ENCODE data around the gene HAGH.

Gene HAGH

DNA sequence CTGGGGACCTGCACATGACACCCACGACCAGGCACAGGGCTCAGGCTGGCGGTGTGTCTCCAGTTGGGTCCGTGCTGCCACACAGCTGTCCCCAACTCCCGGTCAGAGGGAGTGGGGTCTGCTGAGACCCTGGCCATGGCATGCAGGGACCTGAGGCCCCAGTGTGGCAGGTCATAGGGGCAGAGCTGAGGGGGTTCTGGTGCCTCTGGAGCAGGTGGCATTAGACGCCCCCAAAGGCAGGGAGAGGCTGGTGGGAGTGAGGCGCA is 39.6 kb downstream of the HAGH start:
- no peak overlapping the region for H3K9ac ChIP-seq (ENCODE audit: low read depth in 1 of 2, low read length in 2 of 2)
- H3K27me3 ChIP-seq (ENCODE audit: control insufficient read depth in 1 of 2, insufficient read depth in 2 of 2, low read length in 2 of 2) = no peaks in the 10 kb centered on the region
- H3K4me3 ChIP-seq (ENCODE audit: low read depth in 1 of 2, low read length in 2 of 2) = no peak overlapping the region
- peaks cover 4 to 36% of the 10 kb centered on the region in 2 donors for H3K36me3 ChIP-seq (ENCODE audit: control insufficient read depth in 1 of 2, insufficient read depth in 2 of 2, low read length in 2 of 2)
- H3K9me3 ChIP-seq (ENCODE audit: control insufficient read depth in 1 of 2, low read length in 2 of 2) = no peaks in the 10 kb centered on the region
- H3K27ac ChIP-seq (ENCODE audit: low read depth, low read length) = no peak overlapping the region
- peaks cover 0 to 9% of the 10 kb centered on the region in 2 donors for H3K4me1 ChIP-seq (ENCODE audit: control insufficient read depth in 1 of 2, insufficient read depth in 2 of 2, low read length in 2 of 2)

DNA sequence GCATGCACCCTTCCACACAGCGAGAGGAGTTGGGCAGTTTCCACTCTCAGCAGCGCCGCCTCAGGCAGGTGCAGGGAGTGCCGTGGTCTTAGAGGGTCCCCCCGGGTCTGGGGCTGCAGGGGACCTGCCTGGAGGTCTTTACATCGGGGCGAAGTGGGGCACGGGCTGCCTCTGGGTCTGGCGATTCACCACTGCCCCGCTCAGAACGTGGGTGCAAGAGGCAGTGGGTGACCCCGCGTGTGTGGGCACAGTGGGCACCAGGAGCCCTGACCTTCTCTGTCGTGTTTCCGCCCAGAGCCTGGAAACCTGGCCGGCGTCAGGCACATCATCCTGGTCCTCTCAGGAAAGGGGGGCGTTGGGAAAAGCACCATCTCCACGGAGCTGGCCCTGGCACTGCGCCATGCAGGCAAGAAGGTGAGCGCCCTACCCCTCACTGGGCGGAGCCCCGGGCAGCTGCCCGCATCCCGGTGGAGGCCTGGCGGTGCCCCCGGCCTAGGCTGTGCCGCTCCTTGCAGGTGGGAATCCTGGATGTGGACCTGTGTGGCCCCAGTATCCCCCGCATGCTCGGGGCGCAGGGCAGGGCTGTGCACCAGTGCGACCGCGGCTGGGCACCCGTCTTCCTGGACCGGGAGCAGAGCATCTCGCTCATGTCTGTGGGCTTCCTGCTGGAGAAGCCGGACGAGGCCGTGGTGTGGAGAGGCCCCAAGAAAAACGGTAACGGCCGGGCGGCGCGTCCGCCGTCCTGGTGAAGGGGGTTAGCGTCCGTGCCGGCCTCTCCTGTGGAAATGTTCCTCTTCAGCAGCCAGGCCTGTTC is 40.2 kb downstream of the HAGH start:
- H3K9me3 ChIP-seq (ENCODE audit: control insufficient read depth in 1 of 2, low read length in 2 of 2) = no peaks in the 10 kb centered on the region
- no peak overlapping the region for H3K9ac ChIP-seq (ENCODE audit: low read depth in 1 of 2, low read length in 2 of 2)
- H3K27me3 ChIP-seq (ENCODE audit: control insufficient read depth in 1 of 2, insufficient read depth in 2 of 2, low read length in 2 of 2) = no peaks in the 10 kb centered on the region
- no peak overlapping the region for H3K4me3 ChIP-seq (ENCODE audit: low read depth in 1 of 2, low read length in 2 of 2)
- peaks cover 2 to 14% of the 10 kb centered on the region in 2 donors for H3K4me1 ChIP-seq (ENCODE audit: control insufficient read depth in 1 of 2, insufficient read depth in 2 of 2, low read length in 2 of 2)
- H3K27ac ChIP-seq (ENCODE audit: low read depth, low read length) = no peak overlapping the region
- H3K36me3 ChIP-seq (ENCODE audit: control insufficient read depth in 1 of 2, insufficient read depth in 2 of 2, low read length in 2 of 2) = peaks cover 4 to 36% of the 10 kb centered on the region in 2 donors

GRCh38 chr16:1785846-1786170 is 40.8 kb downstream of the HAGH start:
- H3K27me3 ChIP-seq (ENCODE audit: control insufficient read depth in 1 of 2, insufficient read depth in 2 of 2, low read length in 2 of 2) = no peaks in the 10 kb centered on the region
- H3K4me3 ChIP-seq (ENCODE audit: low read depth in 1 of 2, low read length in 2 of 2) = no peak overlapping the region
- H3K9me3 ChIP-seq (ENCODE audit: control insufficient read depth in 1 of 2, low read length in 2 of 2) = no peaks in the 10 kb centered on the region
- no peak overlapping the region for H3K27ac ChIP-seq (ENCODE audit: low read depth, low read length)
- H3K36me3 ChIP-seq (ENCODE audit: control insufficient read depth in 1 of 2, insufficient read depth in 2 of 2, low read length in 2 of 2) = peaks cover 4 to 40% of the 10 kb centered on the region in 2 donors
- peaks cover 8 to 20% of the 10 kb centered on the region in 2 donors for H3K4me1 ChIP-seq (ENCODE audit: control insufficient read depth in 1 of 2, insufficient read depth in 2 of 2, low read length in 2 of 2)
- no peak overlapping the region for H3K9ac ChIP-seq (ENCODE audit: low read depth in 1 of 2, low read length in 2 of 2)

DNA sequence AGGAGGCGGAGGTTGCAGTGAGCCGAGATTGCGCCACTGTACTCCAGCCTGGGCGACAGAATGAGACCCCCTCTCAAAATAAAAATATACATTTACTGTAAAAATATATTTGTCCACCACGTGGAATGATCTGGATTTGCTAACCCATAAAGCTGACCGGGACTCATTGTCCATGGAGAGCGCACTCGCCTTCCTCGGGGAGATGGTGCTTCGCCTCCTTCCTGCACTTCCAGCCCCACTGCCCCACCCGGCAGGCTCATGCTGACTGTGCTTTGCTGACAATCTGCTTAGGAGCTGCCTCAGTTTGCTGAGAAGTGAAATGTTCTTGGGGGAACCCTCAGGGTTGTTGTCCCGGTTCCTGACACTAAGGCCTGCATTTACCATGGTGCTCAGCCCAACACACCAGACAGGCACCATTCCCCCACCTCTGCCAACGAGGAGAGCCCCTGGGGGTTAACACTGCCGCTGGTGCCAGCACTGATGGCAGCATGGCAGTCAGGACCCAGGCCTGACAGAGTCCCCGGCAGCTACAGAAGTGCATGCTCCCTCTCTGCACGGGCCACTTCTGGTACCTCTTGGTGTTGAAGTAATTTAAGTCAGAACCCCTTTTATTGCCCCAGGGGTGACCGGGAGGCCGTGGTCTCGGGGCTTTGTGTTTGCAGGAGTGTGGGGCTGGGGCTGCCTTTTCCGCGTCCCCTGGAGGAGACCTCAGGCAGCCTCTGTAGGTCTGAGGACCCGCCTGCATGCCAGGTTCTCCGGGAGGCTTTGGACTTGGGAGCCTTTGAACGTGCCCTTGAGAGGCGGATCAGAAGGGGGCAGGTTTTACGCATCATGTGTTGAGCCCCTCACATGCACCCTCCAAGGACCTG is 41.4 kb downstream of the HAGH start:
- Histone ChIP-seq H3K4me1 (ENCODE audit: control insufficient read depth in 1 of 2, insufficient read depth in 2 of 2, low read length in 2 of 2) (peaks cover 8 to 23% of the 10 kb centered on the region in 2 donors), H3K27me3 (ENCODE audit: control insufficient read depth in 1 of 2, insufficient read depth in 2 of 2, low read length in 2 of 2) (no peaks in the 10 kb centered on the region), H3K9me3 (ENCODE audit: control insufficient read depth in 1 of 2, low read length in 2 of 2) (no peaks in the 10 kb centered on the region), H3K36me3 (ENCODE audit: control insufficient read depth in 1 of 2, insufficient read depth in 2 of 2, low read length in 2 of 2) (peaks cover 4 to 43% of the 10 kb centered on the region in 2 donors), H3K9ac (ENCODE audit: low read depth in 1 of 2, low read length in 2 of 2) (no peak overlapping the region), H3K4me3 (ENCODE audit: low read depth in 1 of 2, low read length in 2 of 2) (no peak overlapping the region), H3K27ac (ENCODE audit: low read depth, low read length) (no peak overlapping the region)

DNA sequence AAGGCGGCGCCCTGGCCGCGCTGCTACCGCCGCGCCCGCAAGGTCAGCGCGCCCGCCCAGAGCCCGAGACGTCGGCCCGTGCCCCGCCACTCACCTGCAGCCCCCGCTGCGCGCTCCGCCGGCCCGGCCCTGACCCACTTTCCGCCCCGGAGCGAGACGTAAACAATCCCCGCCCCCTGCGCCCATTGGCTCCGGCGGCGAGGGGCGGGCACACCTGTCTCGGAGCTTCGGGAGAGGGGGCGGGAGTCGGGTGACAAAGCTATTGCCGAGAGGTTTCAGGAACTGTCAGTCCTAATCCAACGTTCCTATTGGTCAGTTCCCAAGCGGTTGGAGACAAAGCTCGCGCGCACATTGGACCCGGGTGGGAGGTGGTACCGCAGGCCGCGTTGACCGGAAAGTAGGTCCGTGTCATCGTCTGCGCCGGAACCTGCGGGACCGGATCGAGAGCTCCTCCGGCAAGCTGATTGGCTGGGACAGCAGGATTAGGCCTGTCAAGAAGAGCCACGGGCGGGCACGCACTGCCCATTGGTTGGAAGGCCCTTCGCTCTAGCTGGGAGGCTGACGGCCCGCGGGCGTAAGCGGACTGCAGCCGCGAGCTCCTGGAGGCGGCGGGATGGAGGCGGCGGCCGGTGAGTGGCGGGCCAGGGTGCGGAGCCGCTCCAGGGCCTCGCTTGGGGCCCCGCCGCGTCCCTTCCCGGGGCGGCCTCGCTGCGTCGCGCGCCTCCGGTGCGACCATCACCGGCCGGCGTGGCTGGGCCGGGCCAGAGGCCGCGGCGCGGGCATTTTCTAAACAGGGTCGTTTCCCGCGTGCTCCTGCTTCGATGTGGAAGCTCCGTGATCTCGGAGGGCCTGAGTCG is 44.0 kb downstream of the HAGH start, which contains the start of the genes NUBP2 and SPSB3:
Gene NUBP2, plus strand, starts transcription at position 553 of the 857 bp plus-strand sequence. Its CDS starts 61 bp downstream, at position 614.
Gene SPSB3, minus strand, starts transcription at position 164 of the 857 bp plus-strand sequence. CDS start 1,088 bp downstream, outside the sequence.
- Histone ChIP-seq H3K36me3 (ENCODE audit: control insufficient read depth in 1 of 2, insufficient read depth in 2 of 2, low read length in 2 of 2) (peaks cover 4 to 47% of the 10 kb centered on the region in 2 donors), H3K9ac (ENCODE audit: low read depth in 1 of 2, low read length in 2 of 2) (peak within 1 kb of the TSS; percentile 63 to 65), H3K4me1 (ENCODE audit: control insufficient read depth in 1 of 2, insufficient read depth in 2 of 2, low read length in 2 of 2) (peaks cover 8 to 23% of the 10 kb centered on the region in 2 donors), H3K27ac (ENCODE audit: low read depth, low read length) (peak within 1 kb of the TSS; percentile 75), H3K27me3 (ENCODE audit: control insufficient read depth in 1 of 2, insufficient read depth in 2 of 2, low read length in 2 of 2) (no peaks in the 10 kb centered on the region), H3K9me3 (ENCODE audit: control insufficient read depth in 1 of 2, low read length in 2 of 2) (no peaks in the 10 kb centered on the region), H3K4me3 (ENCODE audit: low read depth in 1 of 2, low read length in 2 of 2) (peak within 1 kb of the TSS; percentile 76 to 80)

- no peaks in the 10 kb centered on the region for H3K9me3 ChIP-seq (ENCODE audit: control insufficient read depth in 1 of 2, low read length in 2 of 2)
- peak overlapping the region; percentile 48 to 63 for H3K9ac ChIP-seq (ENCODE audit: low read depth in 1 of 2, low read length in 2 of 2)
- H3K27me3 ChIP-seq (ENCODE audit: control insufficient read depth in 1 of 2, insufficient read depth in 2 of 2, low read length in 2 of 2) = no peaks in the 10 kb centered on the region
- peak overlapping the region; percentile 76 to 80 for H3K4me3 ChIP-seq (ENCODE audit: low read depth in 1 of 2, low read length in 2 of 2)
- peaks cover 4 to 47% of the 10 kb centered on the region in 2 donors for H3K36me3 ChIP-seq (ENCODE audit: control insufficient read depth in 1 of 2, insufficient read depth in 2 of 2, low read length in 2 of 2)
- peaks cover 8 to 23% of the 10 kb centered on the region in 2 donors for H3K4me1 ChIP-seq (ENCODE audit: control insufficient read depth in 1 of 2, insufficient read depth in 2 of 2, low read length in 2 of 2)
- peak overlapping the region; percentile 75 for H3K27ac ChIP-seq (ENCODE audit: low read depth, low read length)
Measured at GRCh38 chr16:1781758-1782407, 44.7 kb downstream of the HAGH start.

DNA sequence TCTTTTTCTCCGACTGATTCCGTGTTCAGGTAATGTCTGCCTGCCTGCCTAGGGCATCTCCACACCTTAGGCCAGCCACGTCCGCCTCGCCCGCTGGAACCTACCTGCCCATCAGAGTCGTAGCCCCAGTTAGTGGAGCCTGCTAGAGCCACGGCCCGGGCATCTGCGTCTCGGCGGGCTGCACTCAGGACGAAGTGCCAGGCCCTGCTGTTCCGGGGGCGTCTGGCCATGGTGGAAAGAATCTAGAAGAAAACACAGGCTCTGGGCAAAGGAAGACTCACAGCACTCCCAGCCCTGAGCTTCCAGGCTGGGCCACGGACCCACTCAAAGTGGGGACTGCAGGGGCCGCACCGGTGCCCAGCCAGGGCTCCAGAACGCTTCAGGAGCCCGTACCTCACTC is 45.4 kb downstream of the HAGH start:
- no peaks in the 10 kb centered on the region for H3K9me3 ChIP-seq (ENCODE audit: control insufficient read depth in 1 of 2, low read length in 2 of 2)
- peaks cover 4 to 46% of the 10 kb centered on the region in 2 donors for H3K36me3 ChIP-seq (ENCODE audit: control insufficient read depth in 1 of 2, insufficient read depth in 2 of 2, low read length in 2 of 2)
- H3K9ac ChIP-seq (ENCODE audit: low read depth in 1 of 2, low read length in 2 of 2) = peak overlapping the region; percentile 48 to 63
- no peak overlapping the region for H3K27ac ChIP-seq (ENCODE audit: low read depth, low read length)
- peak overlapping the region; percentile 76 to 80 for H3K4me3 ChIP-seq (ENCODE audit: low read depth in 1 of 2, low read length in 2 of 2)
- no peaks in the 10 kb centered on the region for H3K27me3 ChIP-seq (ENCODE audit: control insufficient read depth in 1 of 2, insufficient read depth in 2 of 2, low read length in 2 of 2)
- H3K4me1 ChIP-seq (ENCODE audit: control insufficient read depth in 1 of 2, insufficient read depth in 2 of 2, low read length in 2 of 2) = peaks cover 8 to 23% of the 10 kb centered on the region in 2 donors

GRCh38 chr16:1780677-1781072 is 46.0 kb downstream of the HAGH start:
- H3K36me3 ChIP-seq (ENCODE audit: control insufficient read depth in 1 of 2, insufficient read depth in 2 of 2, low read length in 2 of 2) = peaks cover 7 to 48% of the 10 kb centered on the region in 2 donors
- H3K9ac ChIP-seq (ENCODE audit: low read depth in 1 of 2, low read length in 2 of 2) = no peak overlapping the region
- H3K4me3 ChIP-seq (ENCODE audit: low read depth in 1 of 2, low read length in 2 of 2) = no peak overlapping the region
- H3K27ac ChIP-seq (ENCODE audit: low read depth, low read length) = no peak overlapping the region
- no peaks in the 10 kb centered on the region for H3K27me3 ChIP-seq (ENCODE audit: control insufficient read depth in 1 of 2, insufficient read depth in 2 of 2, low read length in 2 of 2)
- peaks cover 8 to 23% of the 10 kb centered on the region in 2 donors for H3K4me1 ChIP-seq (ENCODE audit: control insufficient read depth in 1 of 2, insufficient read depth in 2 of 2, low read length in 2 of 2)
- no peaks in the 10 kb centered on the region for H3K9me3 ChIP-seq (ENCODE audit: control insufficient read depth in 1 of 2, low read length in 2 of 2)

Measured in duodenal mucosa (tissue), 2 donors.